HEK293 (cell line): ENCODE results near the gene SMARCB1.

Source experiments
- GFI1B ChIP-seq: fragments of 450-650 bp; formaldehyde crosslinking; IDR thresholded peaks from 2 replicates; pipeline ENCODE4 v1.5.1; 2016; ENCODE audit warnings: missing biosample characterization, missing genetic modification characterization
- GLI2 ChIP-seq: fragments of 450-650 bp; formaldehyde crosslinking; IDR thresholded peaks from 2 replicates; pipeline ENCODE4; 2017; ENCODE audit warnings: missing biosample characterization, missing genetic modification characterization, low read depth, borderline replicate concordance
- HOXA7 ChIP-seq: sonication (generic); formaldehyde crosslinking; IDR thresholded peaks from 2 replicates; pipeline ENCODE4 v1.8.1; 2022; ENCODE audit warnings: missing genetic modification reagents, borderline replicate concordance
- IKZF3 ChIP-seq: fragments of 450-650 bp; IDR thresholded peaks from 2 replicates; pipeline ENCODE4 v1.5.0; 2018; ENCODE audit warnings: missing biosample characterization, mild to moderate bottlenecking, missing genetic modification characterization, moderate library complexity
- KLF7 ChIP-seq: fragments of 450-650 bp; formaldehyde crosslinking; IDR thresholded peaks from 2 replicates; pipeline ENCODE4 v1.5.1; 2016; ENCODE audit warnings: missing biosample characterization, missing genetic modification characterization, borderline replicate concordance
- KLF9 ChIP-seq: fragments of 450-650 bp; formaldehyde crosslinking; IDR thresholded peaks from 2 replicates; pipeline ENCODE4 v1.5.1; 2016; ENCODE audit warnings: missing biosample characterization, missing genetic modification characterization, low read depth
- MYNN ChIP-seq: fragments of 450-650 bp; formaldehyde crosslinking; IDR thresholded peaks from 2 replicates; pipeline ENCODE4 v1.5.1; 2016; ENCODE audit warnings: missing biosample characterization, missing genetic modification characterization, borderline replicate concordance
- PRDM2 ChIP-seq: fragments of 450-650 bp; formaldehyde crosslinking; IDR thresholded peaks from 2 replicates; pipeline ENCODE4 v1.5.1; 2016; ENCODE audit warnings: missing biosample characterization, missing genetic modification characterization, borderline replicate concordance
- SP7 ChIP-seq: fragments of 450-650 bp; formaldehyde crosslinking; IDR thresholded peaks from 2 replicates; pipeline ENCODE4 v1.5.1; 2016; ENCODE audit warnings: missing biosample characterization, missing genetic modification characterization
- WT1 ChIP-seq: fragments of 450-650 bp; formaldehyde crosslinking; IDR thresholded peaks from 2 replicates; pipeline ENCODE4 v1.5.1; 2016; ENCODE audit warnings: missing biosample characterization, missing genetic modification characterization
- ZBTB17 ChIP-seq: fragments of 450-650 bp; formaldehyde crosslinking; IDR thresholded peaks from 2 replicates; pipeline ENCODE4 v1.5.1; 2016; ENCODE audit warnings: missing biosample characterization, missing genetic modification characterization
- ZBTB8A ChIP-seq: fragments of 450-650 bp; formaldehyde crosslinking; IDR thresholded peaks from 2 replicates; pipeline ENCODE4 v1.5.1; 2016; ENCODE audit warnings: missing biosample characterization, missing genetic modification characterization
- ZEB2 ChIP-seq: fragments of 450-650 bp; formaldehyde crosslinking; IDR thresholded peaks from 2 replicates; pipeline ENCODE4 v1.5.1; 2016; ENCODE audit warnings: missing biosample characterization, missing genetic modification characterization
- ZFP69B ChIP-seq: fragments of 450-650 bp; formaldehyde crosslinking; IDR thresholded peaks from 2 replicates; pipeline ENCODE4 v1.5.1; 2016; ENCODE audit warnings: missing biosample characterization, missing genetic modification characterization
- ZNF112 ChIP-seq: fragments of 450-650 bp; formaldehyde crosslinking; IDR thresholded peaks from 2 replicates; pipeline ENCODE4 v1.5.0; 2017; ENCODE audit warnings: missing biosample characterization, missing genetic modification characterization
- ZNF214 ChIP-seq: fragments of 450-650 bp; formaldehyde crosslinking; IDR thresholded peaks from 2 replicates; pipeline ENCODE4 v1.5.1; 2017; ENCODE audit warnings: missing biosample characterization, mild to moderate bottlenecking, missing genetic modification characterization, borderline replicate concordance
- ZNF324 ChIP-seq: fragments of 450-650 bp; formaldehyde crosslinking; IDR thresholded peaks from 2 replicates; pipeline ENCODE4 v1.5.1; 2016; ENCODE audit warnings: missing biosample characterization, missing genetic modification characterization
- ZNF335 ChIP-seq: fragments of 450-650 bp; formaldehyde crosslinking; conservative IDR thresholded peaks from 2 replicates; pipeline ENCODE4 v1.5.1; 2016; ENCODE audit warnings: missing biosample characterization, missing genetic modification characterization
- ZNF341 ChIP-seq: fragments of 450-650 bp; formaldehyde crosslinking; IDR thresholded peaks from 2 replicates; pipeline ENCODE4; 2016; ENCODE audit warnings: low read depth, missing biosample characterization, missing genetic modification characterization
- ZNF391 ChIP-seq: fragments of 450-650 bp; formaldehyde crosslinking; IDR thresholded peaks from 2 replicates; pipeline ENCODE4 v1.5.1; 2016; ENCODE audit warnings: low read depth, missing biosample characterization, missing genetic modification characterization, borderline replicate concordance
- ZNF426 ChIP-seq: fragments of 450-650 bp; formaldehyde crosslinking; IDR thresholded peaks from 2 replicates; pipeline ENCODE4 v1.5.1; 2017; ENCODE audit warnings: missing biosample characterization, missing genetic modification characterization, mild to moderate bottlenecking, inconsistent platforms, moderate library complexity
- ZNF433 ChIP-seq: fragments of 450-650 bp; formaldehyde crosslinking; IDR thresholded peaks from 2 replicates; pipeline ENCODE4 v1.5.1; 2016; ENCODE audit warnings: missing biosample characterization, missing genetic modification characterization, low read depth
- ZNF624 ChIP-seq: fragments of 450-650 bp; formaldehyde crosslinking; IDR thresholded peaks from 2 replicates; pipeline ENCODE4 v1.5.1; 2017; ENCODE audit warnings: missing biosample characterization, missing genetic modification characterization
- ZNF629 ChIP-seq: fragments of 450-650 bp; formaldehyde crosslinking; IDR thresholded peaks from 2 replicates; pipeline ENCODE4 v1.5.1; 2017; ENCODE audit warnings: missing biosample characterization, missing genetic modification characterization
- ZNF654 ChIP-seq: fragments of 450-650 bp; formaldehyde crosslinking; IDR thresholded peaks from 2 replicates; pipeline ENCODE4 v1.5.1; 2016; ENCODE audit warnings: low read depth, missing biosample characterization, missing genetic modification characterization
- ZNF692 ChIP-seq: fragments of 450-650 bp; formaldehyde crosslinking; IDR thresholded peaks from 2 replicates; pipeline ENCODE4 v1.5.1; 2016; ENCODE audit warnings: missing biosample characterization, missing genetic modification characterization
- ZNF76 ChIP-seq: fragments of 450-650 bp; formaldehyde crosslinking; IDR thresholded peaks from 2 replicates; pipeline ENCODE4; 2016; ENCODE audit warnings: low read depth, missing biosample characterization, missing genetic modification characterization, borderline replicate concordance
- ZNF776 ChIP-seq: fragments of 450-650 bp; formaldehyde crosslinking; IDR thresholded peaks from 2 replicates; pipeline ENCODE4 v1.5.0; 2017; ENCODE audit warnings: missing biosample characterization, missing genetic modification characterization, borderline replicate concordance
- ZNF777 ChIP-seq: fragments of 450-650 bp; formaldehyde crosslinking; IDR thresholded peaks from 2 replicates; pipeline ENCODE4 v1.5.1; 2017; ENCODE audit warnings: missing biosample characterization, missing genetic modification characterization, borderline replicate concordance
- ZSCAN18 ChIP-seq: fragments of 450-650 bp; formaldehyde crosslinking; IDR thresholded peaks from 2 replicates; pipeline ENCODE4 v1.5.1; 2016; ENCODE audit warnings: missing biosample characterization, missing genetic modification characterization

The SMARCB1 gene

GRCh38 chr22:23767673-23768548 is 18.9 kb upstream of the SMARCB1 start, which contains the start of gene CHCHD10 (continued):
- peak; percentile 45 for TF ChIP-seq SP7
- TF ChIP-seq ZNF391 (tag by site-specific recombination): peak; percentile 12; the same call in 1 of the 2 replicates
- no peak for TF ChIP-seq ZSCAN18 (tag by site-specific recombination)
- no peak for TF ChIP-seq HOXA7 (CRISPR knock-in tag)
- peak; percentile 69; the same call in 1 of the 2 replicates for TF ChIP-seq ZNF335
- TF ChIP-seq GLI2 (tag by site-specific recombination): no peak
- peak; percentile 51; the same call in 1 of the 2 replicates for TF ChIP-seq ZNF777 (tag by site-specific recombination)
- peak; percentile 54 for TF ChIP-seq ZNF341 (tag by site-specific recombination)
- no peak for TF ChIP-seq ZNF776 (tag by site-specific recombination)
- peak; percentile 94 for TF ChIP-seq KLF9 (tag by site-specific recombination)
- no peak; the same call in none of the 2 replicates for TF ChIP-seq ZNF629
- peak; percentile 81 for TF ChIP-seq ZNF692
- TF ChIP-seq ZNF112: no peak
- peak; percentile 64; the same call in 1 of the 2 replicates for TF ChIP-seq ZFP69B (tag by site-specific recombination)
- TF ChIP-seq ZNF624 (tag by site-specific recombination): no peak
- TF ChIP-seq ZBTB17 (tag by site-specific recombination): peak; percentile 70
- TF ChIP-seq GFI1B (tag by site-specific recombination): no peak
- peak; percentile 89 for TF ChIP-seq IKZF3
- no peak for TF ChIP-seq ZNF426 (tag by site-specific recombination)
- no peak for TF ChIP-seq ZNF214 (tag by site-specific recombination)
- TF ChIP-seq PRDM2 (tag by site-specific recombination): no peak
- 0 out of 2 replicates have a peak, but pooled peaks have one; percentile 24 for TF ChIP-seq ZNF76
- no peak for TF ChIP-seq ZNF433 (tag by site-specific recombination)
- TF ChIP-seq MYNN (tag by site-specific recombination): no peak
- TF ChIP-seq ZNF324 (tag by site-specific recombination): peak; percentile 75; the same call in 1 of the 2 replicates
- TF ChIP-seq ZNF654 (tag by site-specific recombination): peak; percentile 67
- TF ChIP-seq KLF7 (tag by site-specific recombination): peak; percentile 63
- TF ChIP-seq ZEB2 (tag by site-specific recombination): peak; percentile 49; the same call in 1 of the 2 replicates
- peak; percentile 57 for TF ChIP-seq WT1
- TF ChIP-seq ZBTB8A: peak; percentile 73
